ENCODE measurements around the gene SENP3. TPM values are rescaled to one million over a fixed set of nuclear protein-coding genes. Genes with fewer than 3 reads are reported as not detected.

Gene SENP3
- total and polyA plus RNA-seq, 4 donors, result 4.9 to 29.2 (median 19.7) TPM

- H3K4me1 ChIP-seq (ENCODE audit: control insufficient read depth in 4 of 4, insufficient read depth in 4 of 4, low read length in 3 of 4), result peaks cover 8 to 41% (median 27%) of the 10 kb centered on the region in 4 donors
- TF ChIP-seq GABPA (IDR thresholded peaks at IDR 0.05 in 1 of 2, conservative IDR thresholded peaks at IDR 0.05 in 1 of 2), result no peak
- H3K4me3 ChIP-seq (ENCODE audit: low read depth in 1 of 3, low read length in 3 of 3), result no peak overlapping the region
- WGBS, result 79% methylated on average over 12 of the region's 12 CpGs
- H3K9ac ChIP-seq (ENCODE audit: low read depth in 1 of 2, low read length in 2 of 2), result no peak overlapping the region
- no peak overlapping the region for H3K27ac ChIP-seq (ENCODE audit: low read depth in 1 of 2, low read length in 2 of 2)
- no peaks in the 10 kb centered on the region for H3K27me3 ChIP-seq (ENCODE audit: control insufficient read depth in 4 of 4, insufficient read depth in 4 of 4, low read length in 3 of 4)
- no peaks in the 10 kb centered on the region for H3K36me3 ChIP-seq (ENCODE audit: control insufficient read depth in 4 of 4, insufficient read depth in 3 of 4, low read depth in 1 of 4, low read length in 3 of 4)
- no peak for DNase-seq (ENCODE audit: low spot score)
- no peaks in the 10 kb centered on the region for H3K9me3 ChIP-seq (ENCODE audit: control insufficient read depth in 4 of 4, low read length in 3 of 4)
These were observed 5.1 kb upstream of the SENP3 start for GRCh38 chr17:7556627-7557026.

DNA sequence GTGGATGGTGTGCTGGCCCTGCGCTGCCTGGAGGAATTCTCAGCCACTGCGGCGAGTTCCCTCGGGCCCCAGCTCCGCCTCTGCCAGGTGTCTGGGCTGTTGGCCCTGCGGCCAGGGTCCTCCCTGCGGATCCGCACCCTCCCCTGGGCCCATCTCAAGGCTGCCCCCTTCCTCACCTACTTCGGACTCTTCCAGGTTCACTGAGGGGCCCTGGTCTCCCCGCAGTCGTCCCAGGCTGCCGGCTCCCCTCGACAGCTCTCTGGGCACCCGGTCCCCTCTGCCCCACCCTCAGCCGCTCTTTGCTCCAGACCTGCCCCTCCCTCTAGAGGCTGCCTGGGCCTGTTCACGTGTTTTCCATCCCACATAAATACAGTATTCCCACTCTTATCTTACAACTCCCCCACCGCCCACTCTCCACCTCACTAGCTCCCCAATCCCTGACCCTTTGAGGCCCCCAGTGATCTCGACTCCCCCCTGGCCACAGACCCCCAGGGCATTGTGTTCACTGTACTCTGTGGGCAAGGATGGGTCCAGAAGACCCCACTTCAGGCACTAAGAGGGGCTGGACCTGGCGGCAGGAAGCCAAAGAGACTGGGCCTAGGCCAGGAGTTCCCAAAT is 4.5 kb upstream of the SENP3 start:
- Histone ChIP-seq H3K27ac (ENCODE audit: low read depth in 1 of 2, low read length in 2 of 2) (peak overlapping the region; percentile 24 to 94), H3K9ac (ENCODE audit: low read depth in 1 of 2, low read length in 2 of 2) (peak overlapping the region in 1 of 2 donors; percentile 20), H3K4me3 (ENCODE audit: low read depth in 1 of 3, low read length in 3 of 3) (no peak overlapping the region), H3K27me3 (ENCODE audit: control insufficient read depth in 4 of 4, insufficient read depth in 4 of 4, low read length in 3 of 4) (no peaks in the 10 kb centered on the region), H3K4me1 (ENCODE audit: control insufficient read depth in 4 of 4, insufficient read depth in 4 of 4, low read length in 3 of 4) (peaks cover 8 to 42% (median 28%) of the 10 kb centered on the region in 4 donors), H3K36me3 (ENCODE audit: control insufficient read depth in 4 of 4, insufficient read depth in 3 of 4, low read depth in 1 of 4, low read length in 3 of 4) (no peaks in the 10 kb centered on the region), H3K9me3 (ENCODE audit: control insufficient read depth in 4 of 4, low read length in 3 of 4) (no peaks in the 10 kb centered on the region)
- no peak for TF ChIP-seq TAF1 (conservative IDR thresholded peaks at IDR 0.05)
- no peak for TF ChIP-seq RAD21 (IDR thresholded peaks at IDR 0.05)
- no peak for TF ChIP-seq HNF4G (IDR thresholded peaks at IDR 0.05)
- no peak for TF ChIP-seq FOXA2 (IDR thresholded peaks at IDR 0.05)
- no peak for TF ChIP-seq CTCF (IDR thresholded peaks at IDR 0.05; ENCODE audit: low read depth, low read length, missing input control)
- TF ChIP-seq GABPA (IDR thresholded peaks at IDR 0.05 in 1 of 2, conservative IDR thresholded peaks at IDR 0.05 in 1 of 2), result no peak
- TF ChIP-seq SP1 (IDR thresholded peaks at IDR 0.05), result no peak
- no peak for TF ChIP-seq NR2F2 (IDR thresholded peaks at IDR 0.05)
- no peak for TF ChIP-seq MAX (IDR thresholded peaks at IDR 0.05)
- no peak for TF ChIP-seq HNF4A (conservative IDR thresholded peaks at IDR 0.05)
- no peak for TF ChIP-seq REST (IDR thresholded peaks at IDR 0.05)
- TF ChIP-seq, protein P1, sequence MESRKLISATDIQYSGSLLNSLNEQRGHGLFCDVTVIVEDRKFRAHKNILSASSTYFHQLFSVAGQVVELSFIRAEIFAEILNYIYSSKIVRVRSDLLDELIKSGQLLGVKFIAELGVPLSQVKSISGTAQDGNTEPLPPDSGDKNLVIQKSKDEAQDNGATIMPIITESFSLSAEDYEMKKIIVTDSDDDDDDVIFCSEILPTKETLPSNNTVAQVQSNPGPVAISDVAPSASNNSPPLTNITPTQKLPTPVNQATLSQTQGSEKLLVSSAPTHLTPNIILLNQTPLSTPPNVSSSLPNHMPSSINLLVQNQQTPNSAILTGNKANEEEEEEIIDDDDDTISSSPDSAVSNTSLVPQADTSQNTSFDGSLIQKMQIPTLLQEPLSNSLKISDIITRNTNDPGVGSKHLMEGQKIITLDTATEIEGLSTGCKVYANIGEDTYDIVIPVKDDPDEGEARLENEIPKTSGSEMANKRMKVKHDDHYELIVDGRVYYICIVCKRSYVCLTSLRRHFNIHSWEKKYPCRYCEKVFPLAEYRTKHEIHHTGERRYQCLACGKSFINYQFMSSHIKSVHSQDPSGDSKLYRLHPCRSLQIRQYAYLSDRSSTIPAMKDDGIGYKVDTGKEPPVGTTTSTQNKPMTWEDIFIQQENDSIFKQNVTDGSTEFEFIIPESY (IDR thresholded peaks at IDR 0.05), result no peak
- TF ChIP-seq EGR1 (IDR thresholded peaks at IDR 0.05; ENCODE audit: low read depth in 2 of 2), result no peak
- TF ChIP-seq YY1 (IDR thresholded peaks at IDR 0.05), result no peak
- TF ChIP-seq RXRA (IDR thresholded peaks at IDR 0.05), result no peak
- TF ChIP-seq FOXA1 (IDR thresholded peaks at IDR 0.05), result no peak
- TF ChIP-seq JUND (IDR thresholded peaks at IDR 0.05), result no peak
- TF ChIP-seq ATF3 (IDR thresholded peaks at IDR 0.05), result no peak
- DNase-seq (ENCODE audit: low spot score), result no peak
- WGBS, result 79% methylated on average over 19 of the region's 19 CpGs

All from liver (tissue), 9 donors.